ENCODE measurements around the gene POLR2L.

- no peak for TF ChIP-seq CTCF (IDR thresholded peaks at IDR 0.05)
- no peak for TF ChIP-seq EP300 (IDR thresholded peaks at IDR 0.05)
- TF ChIP-seq POLR2A (IDR thresholded peaks at IDR 0.05), result no peak
Observed at GRCh38 chr11:839875-840617, 2.3 kb downstream of the POLR2L start.

Measured in ovary (tissue), 3 donors.